Subcutaneous adipose tissue (tissue), 4 donors: ENCODE data around the gene CD164L2. TPM values are rescaled to one million over a fixed set of nuclear protein-coding genes. Genes with fewer than 3 reads are reported as not detected.

ENCODE experiments used
- CTCF ChIP-seq: fragments of 450-650 bp; IDR thresholded peaks from one replicate; pipeline ENCODE4 v1.5.1; 2016; ENCODE audit warnings: low read depth, mild to moderate bottlenecking, control low read depth, antibody characterized with exemption, moderate library complexity
- total RNA-seq, 4 donors: library from RNA; depleted of rRNA; stranded (reverse); fragments of >200 nt; gene quantifications; one replicate each; pipeline ENCODE4 v1.1.0, GENCODE V29; 2016

Gene CD164L2
- total RNA-seq, 4 donors from 2014 or later, result not detected

DNA sequence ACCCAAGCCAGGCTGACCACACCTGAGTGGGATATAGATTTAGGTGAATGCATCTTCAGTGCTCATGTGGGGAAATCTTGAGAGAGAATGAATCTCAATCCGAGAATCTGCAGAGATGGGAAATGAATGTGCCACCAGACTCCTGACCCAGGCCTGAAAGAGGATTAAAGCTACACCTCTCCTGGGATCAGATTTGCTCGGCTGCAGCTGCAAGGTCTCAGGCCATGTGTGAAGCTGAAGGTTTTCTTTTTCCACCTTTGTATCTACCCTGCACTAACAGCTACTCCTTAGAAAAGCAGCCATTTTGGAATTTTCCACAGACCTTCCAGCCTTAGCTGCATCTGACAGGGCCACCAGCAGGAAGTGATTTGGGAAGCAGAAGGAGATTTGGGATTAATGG lies 27.6 kb upstream of the CD164L2 start:
- no peak for TF ChIP-seq CTCF

GRCh38 chr1:27409669-27410068 lies 26.5 kb upstream of the CD164L2 start:
- TF ChIP-seq CTCF, result no peak

GRCh38 chr1:27408151-27408550 lies 25.0 kb upstream of the CD164L2 start:
- no peak for TF ChIP-seq CTCF

- TF ChIP-seq CTCF, result no peak
Measured at GRCh38 chr1:27406362-27406680, 23.2 kb upstream of the CD164L2 start.

DNA sequence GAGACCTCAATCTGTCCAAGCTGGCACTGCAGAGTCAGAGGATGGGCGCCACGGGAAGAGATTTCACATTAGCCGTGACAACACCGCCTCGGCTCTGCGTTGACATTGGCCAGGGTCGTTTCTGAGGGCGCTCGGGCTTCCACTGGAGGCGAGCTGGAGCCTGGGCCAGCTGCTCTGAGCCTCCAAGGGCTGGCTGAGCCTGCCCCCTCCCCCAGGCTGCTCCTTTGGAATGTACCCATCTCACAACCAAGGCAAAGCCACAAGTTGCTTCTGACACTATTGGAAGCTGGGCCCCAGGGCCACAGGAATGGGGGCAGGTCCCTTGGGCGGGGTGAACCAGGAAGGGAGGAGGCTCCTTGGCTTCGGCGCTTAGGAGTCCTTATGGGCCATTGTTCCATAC lies 21.9 kb upstream of the CD164L2 start:
- no peak for TF ChIP-seq CTCF

DNA sequence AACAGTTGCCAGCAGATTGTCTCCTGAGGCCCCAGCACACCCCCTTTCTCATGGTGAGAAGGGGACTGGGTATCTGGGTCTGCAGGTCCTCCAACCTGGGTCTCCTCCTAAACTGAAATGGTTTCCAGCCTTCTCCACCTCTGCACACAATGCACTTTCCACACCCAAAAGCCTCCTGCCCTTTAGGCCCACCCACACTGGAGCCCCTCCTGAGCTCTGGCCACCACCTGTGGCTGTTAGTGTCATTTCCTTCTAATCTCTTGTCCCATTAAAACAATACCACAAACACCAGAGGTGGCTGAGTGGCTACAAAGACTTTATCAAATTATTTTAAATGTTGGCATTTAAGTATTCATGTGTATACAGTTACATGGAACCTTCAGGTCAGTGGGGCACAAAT lies 20.8 kb upstream of the CD164L2 start:
- no peak for TF ChIP-seq CTCF

DNA sequence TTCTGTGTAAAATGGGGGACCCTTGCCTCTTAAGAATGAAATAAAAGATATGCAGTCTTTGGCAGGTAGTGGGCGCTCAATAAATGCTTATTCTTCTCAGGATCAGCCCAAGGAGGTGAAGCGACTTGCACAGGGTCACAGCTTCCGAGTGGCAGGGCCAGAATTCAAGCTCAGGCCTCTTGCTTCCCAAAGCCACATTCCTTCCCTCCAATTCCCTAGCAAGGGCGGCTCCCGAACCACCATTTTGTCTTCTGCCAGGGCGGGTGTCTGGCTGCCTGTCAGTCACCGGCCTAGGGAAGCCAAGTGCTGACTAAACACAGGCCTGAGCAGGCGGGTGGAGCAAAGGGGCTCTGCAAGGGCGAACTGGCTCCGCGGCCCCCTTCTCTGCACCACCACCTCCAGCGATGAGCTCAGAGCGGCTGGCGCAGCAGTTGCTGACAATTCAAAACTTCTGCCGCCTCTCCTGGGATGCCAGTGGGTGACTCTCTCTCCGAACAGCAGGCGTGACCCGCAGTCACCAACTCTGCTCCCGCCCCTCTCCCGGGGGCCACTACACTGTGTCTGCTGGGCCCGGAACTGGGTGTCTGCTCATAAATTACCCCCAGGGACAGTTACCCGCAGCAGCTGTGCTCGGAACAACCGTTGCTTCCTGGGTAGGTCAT lies 20.1 kb upstream of the CD164L2 start:
- no peak for TF ChIP-seq CTCF

DNA sequence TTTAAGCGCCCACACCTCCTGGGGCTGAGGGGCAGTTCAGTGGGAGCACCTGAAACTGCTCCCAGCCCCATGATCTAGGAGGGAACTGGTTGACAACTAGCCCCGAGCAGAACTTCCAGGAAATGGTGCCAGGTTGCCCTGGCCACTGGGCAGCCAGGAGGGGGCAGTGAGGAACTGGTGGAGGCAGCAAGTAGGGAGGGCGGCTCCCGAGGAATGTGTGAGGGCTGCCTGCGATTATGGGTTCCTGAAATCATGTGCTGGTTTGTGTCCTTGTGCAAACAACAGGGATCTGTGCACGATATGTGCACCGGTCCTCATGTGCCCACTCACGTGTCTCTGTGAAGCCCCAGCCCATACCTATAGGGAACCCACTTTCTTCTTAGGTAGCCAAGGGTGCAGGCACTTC lies 19.2 kb upstream of the CD164L2 start:
- no peak for TF ChIP-seq CTCF
